ENCODE measurements around the gene ZNF628. TPM values are rescaled to one million over a fixed set of nuclear protein-coding genes. Genes with fewer than 3 reads are reported as not detected.

ZNF628 gene
- total and polyA plus RNA-seq, 2 donors (not counting 1 experiment from before 2014, with no cell fraction given): 13.3 to 18.3 TPM

DNA sequence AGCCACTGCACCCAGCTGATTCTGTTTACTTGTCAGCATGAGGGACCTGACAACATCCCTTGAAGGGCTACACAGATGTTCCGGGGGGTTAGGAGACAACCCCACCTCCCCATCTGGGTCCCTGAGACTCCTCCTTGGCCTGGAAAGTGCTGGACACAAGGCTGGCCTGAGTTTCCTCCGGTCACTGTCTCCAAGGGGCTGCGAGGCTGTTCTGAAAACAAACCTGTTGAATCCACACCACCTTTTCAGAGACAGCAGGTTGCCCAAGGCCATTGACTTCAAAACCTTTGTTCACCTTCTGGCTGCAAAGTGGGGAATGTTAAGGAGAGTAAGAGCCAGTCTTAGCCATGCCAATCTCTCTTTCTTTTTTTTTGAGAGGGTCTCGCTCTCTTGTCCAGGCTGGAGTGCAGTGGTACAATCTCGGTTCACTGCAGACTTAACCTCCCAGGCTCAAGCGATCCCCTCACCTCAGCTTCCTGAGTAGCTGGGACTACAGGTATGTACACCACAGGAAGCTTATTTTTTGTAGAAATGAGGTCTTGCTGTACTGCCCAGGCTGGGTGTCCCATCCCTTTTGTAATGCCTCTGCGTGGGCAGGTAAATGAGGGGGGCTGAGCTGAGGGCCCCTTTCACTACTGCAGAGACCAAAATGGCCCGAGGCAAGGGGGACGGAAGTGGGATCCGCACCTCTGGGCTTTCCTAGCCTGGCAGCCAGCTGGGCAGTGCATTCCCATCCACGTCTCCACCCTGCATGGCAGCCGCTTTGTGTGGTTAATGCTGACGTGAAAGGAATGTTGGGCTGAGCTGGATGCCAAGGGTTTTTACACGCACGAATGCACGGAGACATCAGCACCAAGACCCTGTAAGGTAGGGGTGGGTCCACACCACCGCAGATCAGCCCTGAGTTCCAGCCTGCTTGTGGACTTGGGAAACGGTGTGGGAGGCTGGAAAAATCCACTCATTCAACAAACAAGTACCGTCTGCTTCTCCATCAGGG is 1.9 kb upstream of the ZNF628 start:
- Histone ChIP-seq H3K27me3 (replicated peaks in 1 of 4; ENCODE audit: control extremely low read depth in 1 of 4, control insufficient read depth in 3 of 4, insufficient read depth in 4 of 4, low read length in 3 of 4) (no peaks in the 10 kb centered on the region), H3K79me2 (ENCODE audit: control insufficient read depth, insufficient read depth, low read length) (peaks cover 22% of the 10 kb centered on the region), H3K4me1 (ENCODE audit: control insufficient read depth in 2 of 2, insufficient read depth in 2 of 2, low read length in 2 of 2) (peaks cover 15 to 21% of the 10 kb centered on the region in 2 donors), H2AFZ (ENCODE audit: insufficient read depth, low read depth, low read length, poor library complexity, severe bottlenecking) (no peak overlapping the region), H3K36me3 (replicated peaks in 1 of 2; ENCODE audit: control extremely low read depth in 1 of 2, control insufficient read depth in 1 of 2, extremely low read depth in 1 of 2, insufficient read depth in 2 of 2, low read length in 1 of 2) (no peaks in the 10 kb centered on the region), H3K9ac (ENCODE audit: low read length) (no peak overlapping the region), H4K20me1 (ENCODE audit: control insufficient read depth, insufficient read depth, low read length, poor library complexity, severe bottlenecking) (peaks cover 16% of the 10 kb centered on the region), H3K4me2 (replicated peaks; ENCODE audit: low read depth, low read length, poor library complexity, severe bottlenecking) (no peak overlapping the region), H3K4me3 (ENCODE audit: control extremely low read depth in 1 of 5, extremely low read depth in 1 of 5, insufficient read depth in 1 of 5, low read depth in 2 of 5, low read length in 4 of 5) (no peak overlapping the region), H3K27ac (ENCODE audit: low read length in 2 of 2) (no peak overlapping the region), H3K9me3 (ENCODE audit: control extremely low read depth in 1 of 3, control insufficient read depth in 2 of 3, insufficient read depth in 1 of 3, low read length in 2 of 3) (no peaks in the 10 kb centered on the region)
- ATAC-seq (ENCODE audit: low read depth) (no peak), DNase-seq (no peak)
- Mint-ChIP-seq H3K9me3 (ENCODE audit: insufficient read depth) (no peaks in the 10 kb centered on the region), H3K27ac (no peak overlapping the region), H3K27me3 (no peaks in the 10 kb centered on the region), H3K4me3 (peak overlapping the region; percentile 53), H3K4me1 (peaks cover 28% of the 10 kb centered on the region)
- intact Hi-C loops (cut with micrococcal nuclease): no loop called here
- ChIA-PET POLR2A (interaction anchor here (0.5 to 0.6 kb wide), 3 partner anchors 30 to 126 kb away, joined by 3 to 5 read pairs (median 4); no protein-coding TSS in a partner anchor), CTCF (interaction anchor here (1.0 to 5.1 kb wide), 3 partner anchors 13 to 178 kb away, joined by 3 to 45 read pairs (median 11); partner anchors contain the start of gene ISOC2)
- TF ChIP-seq, protein P1, sequence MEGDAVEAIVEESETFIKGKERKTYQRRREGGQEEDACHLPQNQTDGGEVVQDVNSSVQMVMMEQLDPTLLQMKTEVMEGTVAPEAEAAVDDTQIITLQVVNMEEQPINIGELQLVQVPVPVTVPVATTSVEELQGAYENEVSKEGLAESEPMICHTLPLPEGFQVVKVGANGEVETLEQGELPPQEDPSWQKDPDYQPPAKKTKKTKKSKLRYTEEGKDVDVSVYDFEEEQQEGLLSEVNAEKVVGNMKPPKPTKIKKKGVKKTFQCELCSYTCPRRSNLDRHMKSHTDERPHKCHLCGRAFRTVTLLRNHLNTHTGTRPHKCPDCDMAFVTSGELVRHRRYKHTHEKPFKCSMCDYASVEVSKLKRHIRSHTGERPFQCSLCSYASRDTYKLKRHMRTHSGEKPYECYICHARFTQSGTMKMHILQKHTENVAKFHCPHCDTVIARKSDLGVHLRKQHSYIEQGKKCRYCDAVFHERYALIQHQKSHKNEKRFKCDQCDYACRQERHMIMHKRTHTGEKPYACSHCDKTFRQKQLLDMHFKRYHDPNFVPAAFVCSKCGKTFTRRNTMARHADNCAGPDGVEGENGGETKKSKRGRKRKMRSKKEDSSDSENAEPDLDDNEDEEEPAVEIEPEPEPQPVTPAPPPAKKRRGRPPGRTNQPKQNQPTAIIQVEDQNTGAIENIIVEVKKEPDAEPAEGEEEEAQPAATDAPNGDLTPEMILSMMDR (IDR thresholded peaks at IDR 0.05): no peak
- TF ChIP-seq EZH2 (IDR thresholded peaks at IDR 0.05; ENCODE audit: borderline replicate concordance, insufficient read depth, low read depth, low read length, poor library complexity, severe bottlenecking): no peak
- WGBS (ENCODE audit: insufficient coverage): 95% methylated on average over 10 of the region's 19 CpGs
